Activated CD4-positive, alpha-beta T cell treated with anti-CD3 and anti-CD28 coated beads, Interleukin-10, Interleukin-2, amounts not matched to agents 100 ng/mL and 50 ng/mL, durations not matched to agents 16 hours and 8 hours (primary cell): ENCODE measurements around the gene PCNX3.

Experiments used
- DNase-seq: peaks from one replicate; pipeline ENCODE4 v3.0.0-alpha.2; 2020

PCNX3 gene

GRCh38 chr11:65580756-65581155, 34.8 kb upstream of the PCNX3 start:
- DNase-seq = no peak

- DNase-seq = no peak
Observed at GRCh38 chr11:65581928-65582327, 33.6 kb upstream of the PCNX3 start.

- DNase-seq = no peak
Observed at GRCh38 chr11:65583589-65583988, 32.0 kb upstream of the PCNX3 start.

- DNase-seq = no peak
Observed at GRCh38 chr11:65584106-65584505, 31.5 kb upstream of the PCNX3 start.

- DNase-seq = no peak
Observed at GRCh38 chr11:65584723-65585171, 30.8 kb upstream of the PCNX3 start.

GRCh38 chr11:65585396-65586246, 30.0 kb upstream of the PCNX3 start:
- no peak for DNase-seq

GRCh38 chr11:65586247-65586630, 29.3 kb upstream of the PCNX3 start:
- no peak for DNase-seq

GRCh38 chr11:65586676-65587075, 28.9 kb upstream of the PCNX3 start:
- no peak for DNase-seq

- peak; percentile 92 for DNase-seq
Observed at GRCh38 chr11:65588199-65589054, 27.1 kb upstream of the PCNX3 start.

- DNase-seq = peak; percentile 42
Observed at GRCh38 chr11:65589444-65590239, 25.9 kb upstream of the PCNX3 start.

GRCh38 chr11:65590240-65590738, 25.3 kb upstream of the PCNX3 start:
- no peak for DNase-seq

- DNase-seq = no peak
Observed at GRCh38 chr11:65591939-65592857, 23.4 kb upstream of the PCNX3 start.

GRCh38 chr11:65592858-65593517, 22.6 kb upstream of the PCNX3 start:
- DNase-seq = no peak

- peak; percentile 49 for DNase-seq
Observed at GRCh38 chr11:65593518-65594414, 21.8 kb upstream of the PCNX3 start.

GRCh38 chr11:65595131-65595530, 20.4 kb upstream of the PCNX3 start:
- DNase-seq = no peak

GRCh38 chr11:65595543-65596281, 19.9 kb upstream of the PCNX3 start, which contains the start of gene KCNK7:
TSS of gene KCNK7 (minus strand) at chr11:65595800. CDS start at chr11:65595772, 28 bp downstream.
- no peak for DNase-seq

GRCh38 chr11:65596520-65596919, 19.1 kb upstream of the PCNX3 start:
- DNase-seq = no peak

GRCh38 chr11:65598258-65598699, 17.3 kb upstream of the PCNX3 start:
- DNase-seq = no peak
